GM12891 (cell line): Measurements from ENCODE around the gene HMGN3.

Experiments used
- POLR2AphosphoS5 ChIP-seq: IDR thresholded peaks from 2 replicates; pipeline ENCODE4 v1.6.1; 2011; ENCODE audit warnings: low read depth, low read length, control low read depth
- TAF1 ChIP-seq: IDR thresholded peaks from 2 replicates; pipeline ENCODE4 v1.6.1; 2011; ENCODE audit warnings: low read depth, low read length, control low read depth

- no peak for TF ChIP-seq POLR2AphosphoS5
- no peak for TF ChIP-seq TAF1
Measured at GRCh38 chr6:79246891-79247290, 12.4 kb upstream of the HMGN3 start.
